Measurements from ENCODE around the gene ICA1. TPM values are rescaled to one million over a fixed set of nuclear protein-coding genes. Genes with fewer than 3 reads are reported as not detected.

The ICA1 gene
- total and polyA plus RNA-seq, 2 of the 4 experiments (the other 2 are of a cell fraction): not detected

DNA sequence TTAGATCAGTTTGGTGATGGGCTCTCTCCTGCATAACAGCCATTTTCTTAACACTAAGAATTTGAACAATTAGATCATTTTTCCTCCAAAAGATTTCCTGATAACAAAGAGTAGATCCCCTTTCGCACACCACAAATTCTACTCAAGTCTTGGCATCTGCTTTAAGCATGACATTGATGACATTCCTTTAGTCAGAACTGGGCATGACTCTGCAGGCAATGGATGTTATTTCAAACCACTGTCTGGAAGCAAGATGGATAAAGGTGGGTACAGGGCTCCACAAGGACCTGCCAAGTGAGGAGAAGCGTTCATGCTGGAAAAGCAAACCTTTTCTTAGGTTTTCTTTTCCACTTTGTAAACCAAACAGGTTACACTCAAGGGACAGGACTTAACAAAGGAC is 169.8 kb downstream of the ICA1 start:
- no peak overlapping the region for H2BK15ac ChIP-seq (ENCODE audit: low read depth, low read length)
- DNase-seq: no peak
- no peak overlapping the region for H3K56ac ChIP-seq (ENCODE audit: extremely low read depth, insufficient read depth, low read length)
- H3K4me3 ChIP-seq (ENCODE audit: insufficient read depth, low read depth, low read length): no peak overlapping the region
- no peak overlapping the region for H4K5ac ChIP-seq (ENCODE audit: low read depth, low read length)
- WGBS, 2 experiments (ENCODE audit: extremely low coverage in 2 of 2, insufficient read length in 1 of 2): no CpG with 5 or more reads among the region's 2 CpGs
- H3K27me3 ChIP-seq (ENCODE audit: control insufficient read depth, insufficient read depth, low read length): no peaks in the 10 kb centered on the region
- dilution Hi-C loops (cut with HindIII; ENCODE audit: low sequenced_read_pairs, unreplicated experiment) (no loop called here), intact Hi-C loops (cut with micrococcal nuclease) (no loop called here), in situ Hi-C loops (cut with MboI; ENCODE audit: low sequenced_read_pairs) (no loop called here)
- H3K27ac ChIP-seq (ENCODE audit: insufficient read depth, low read length): no peak overlapping the region
- no peak for ATAC-seq (ENCODE audit: low read depth)
- H3K18ac ChIP-seq (ENCODE audit: low read depth, low read length): no peak overlapping the region
- H3K4me2 ChIP-seq (ENCODE audit: low read depth, low read length): no peak overlapping the region
- no peaks in the 10 kb centered on the region for H3K36me3 ChIP-seq (ENCODE audit: control insufficient read depth, insufficient read depth, low read length)
- H3K23ac ChIP-seq (ENCODE audit: low read depth, low read length): no peak overlapping the region
- no peak overlapping the region for H2AFZ ChIP-seq (replicated peaks; ENCODE audit: low read length, poor library complexity)
- no peak overlapping the region for H4K91ac ChIP-seq (ENCODE audit: insufficient read depth, low read depth, low read length)
- ChIA-PET POLR2A (ENCODE audit: unreplicated experiment) (no interaction called here), CTCF (no interaction called here)
- no peak overlapping the region for H3K9ac ChIP-seq (ENCODE audit: low read depth, low read length)
- no peak overlapping the region for H3K14ac ChIP-seq (replicated peaks; ENCODE audit: low read depth, low read length)
- TF ChIP-seq BHLHE40 (IDR thresholded peaks at IDR 0.05; ENCODE audit: low read depth, low read length): no peak
- no peak for TF ChIP-seq MAZ (IDR thresholded peaks at IDR 0.05; ENCODE audit: borderline replicate concordance, low read depth, low read length)
- TF ChIP-seq POLR2A (IDR thresholded peaks at IDR 0.05; ENCODE audit: low read depth, low read length): no peak
- TF ChIP-seq CEBPB (IDR thresholded peaks at IDR 0.05; ENCODE audit: low read depth, low read length): no peak
- no peak for TF ChIP-seq SMC3 (IDR thresholded peaks at IDR 0.05; ENCODE audit: low read depth, low read length)
- no peak for TF ChIP-seq RCOR1 (IDR thresholded peaks at IDR 0.05; ENCODE audit: insufficient replicate concordance, low read length)
- TF ChIP-seq ELK1 (IDR thresholded peaks at IDR 0.05; ENCODE audit: borderline replicate concordance, low read depth, low read length): no peak
- TF ChIP-seq CHD1 (IDR thresholded peaks at IDR 0.05; ENCODE audit: low read depth, low read length): no peak
- TF ChIP-seq RFX5 (IDR thresholded peaks at IDR 0.05; ENCODE audit: low read depth, low read length): no peak
- no peak for TF ChIP-seq CTCF (conservative IDR thresholded peaks at IDR 0.05; ENCODE audit: low read depth, low read length)
- H4K20me1 ChIP-seq (ENCODE audit: insufficient read depth, low read length): no peaks in the 10 kb centered on the region
- no peak overlapping the region for H2AK5ac ChIP-seq (ENCODE audit: low read depth, low read length)
- no peak overlapping the region for H2BK120ac ChIP-seq (ENCODE audit: low read depth, low read length)
- no peak overlapping the region for H4K8ac ChIP-seq (ENCODE audit: low read depth in 2 of 2, low read length in 2 of 2)
- no TSS peak for BruUV-seq (replicated peaks)
- H3K79me1 ChIP-seq (ENCODE audit: low read depth in 1 of 2, low read length in 2 of 2): no peaks in the 10 kb centered on the region
- H2BK20ac ChIP-seq (ENCODE audit: low read depth, low read length): no peak overlapping the region
- H2AK9ac ChIP-seq (replicated peaks; ENCODE audit: low read depth, low read length, poor library complexity): no peak overlapping the region
- H3K4me1 ChIP-seq (ENCODE audit: control insufficient read depth, insufficient read depth, low read length): no peaks in the 10 kb centered on the region
- no peaks in the 10 kb centered on the region for H3K9me3 ChIP-seq (ENCODE audit: control insufficient read depth, insufficient read depth, low read length)
- H3K9me1 ChIP-seq (ENCODE audit: insufficient read depth, low read length): no peaks in the 10 kb centered on the region
- no peak overlapping the region for H3K4ac ChIP-seq (ENCODE audit: low read depth, low read length)
- H2BK5ac ChIP-seq (ENCODE audit: low read depth, low read length, poor library complexity, severe bottlenecking): no peak overlapping the region

Measured in IMR-90 (cell line).